HepG2 (cell line): ENCODE measurements around the gene SCUBE1. TPM values are rescaled to one million over a fixed set of nuclear protein-coding genes. Genes with fewer than 3 reads are reported as not detected.

Experiments
- IRX3 ChIP-seq: sonication (generic); formaldehyde crosslinking; IDR thresholded peaks from 2 replicates; pipeline ENCODE4 v1.8.1; 2023; ENCODE audit warnings: mild to moderate bottlenecking, low read depth, missing genetic modification reagents, borderline replicate concordance
- MIER2 ChIP-seq: IDR thresholded peaks from 2 replicates; pipeline ENCODE4 v1.6.1; 2016; ENCODE audit warnings: missing biosample characterization, missing genetic modification reagents
- NR2C2 ChIP-seq: sonication (generic); formaldehyde crosslinking; IDR thresholded peaks from 2 replicates; pipeline ENCODE4 v1.4.0; 2020; ENCODE audit warnings: missing genetic modification reagents, mild to moderate bottlenecking, moderate library complexity, borderline replicate concordance
- NRL ChIP-seq: sonication (generic); formaldehyde crosslinking; IDR thresholded peaks from 2 replicates; pipeline ENCODE4 v1.5.0; 2020; ENCODE audit warnings: missing genetic modification reagents, mild to moderate bottlenecking, moderate library complexity, borderline replicate concordance
- polyA plus RNA-seq, 8 experiments: library from polyadenylated mRNA; depleted of rRNA in 3 of 8; stranded (reverse) in 7 of 8; unstranded in 1 of 8; fragments of >200 nt; fragmentation: Illumina TruSeq in 4 of 8; extraction: Trizol in 4 of 8; gene quantifications; 2 replicates each; pipeline versions ENCODE4 v1.2.1 to v1.2.3, GENCODE V29; 2011 to 2016; ENCODE audit warnings: low read depth in 4 of 8, missing spikeins in 1 of 8, mixed read lengths in 1 of 8; ENCODE audit not compliant: insufficient read depth in 1 of 8
- total RNA-seq, 5 experiments: library from RNA; depleted of rRNA; stranded (reverse); fragments of >200 nt; fragmentation: Illumina TruSeq; extraction: Trizol; gene quantifications; 2 replicates each; pipeline ENCODE4 v1.2.3, GENCODE V29; 2016; ENCODE audit warnings: low read depth in 1 of 5
- TF ChIP-seq, protein P1 (sequence below): sonication (generic); formaldehyde crosslinking; IDR thresholded peaks from 2 replicates; pipeline ENCODE4 v1.4.0; 2020; ENCODE audit warnings: mild to moderate bottlenecking, missing genetic modification reagents
- TF ChIP-seq, protein P2 (sequence below): sonication (generic); formaldehyde crosslinking; conservative IDR thresholded peaks from 2 replicates; pipeline ENCODE4 v1.8.0; 2022; ENCODE audit warnings: missing genetic modification reagents
- TF ChIP-seq, protein P3 (sequence below): sonication (generic); formaldehyde crosslinking; IDR thresholded peaks from 2 replicates; pipeline ENCODE4 v1.4.0; 2020; ENCODE audit warnings: missing genetic modification reagents
- TF ChIP-seq, protein P4 (sequence below): sonication (generic); formaldehyde crosslinking; IDR thresholded peaks from 2 replicates; pipeline ENCODE4 v1.5.1; 2020; ENCODE audit warnings: mild to moderate bottlenecking, missing genetic modification reagents, borderline replicate concordance

SCUBE1 gene
- total and polyA plus RNA-seq, 2 of the 13 experiments (the other 11 are each of a cell fraction or from before 2014, with no cell fraction given): under 0.01 to 0.05 TPM

DNA sequence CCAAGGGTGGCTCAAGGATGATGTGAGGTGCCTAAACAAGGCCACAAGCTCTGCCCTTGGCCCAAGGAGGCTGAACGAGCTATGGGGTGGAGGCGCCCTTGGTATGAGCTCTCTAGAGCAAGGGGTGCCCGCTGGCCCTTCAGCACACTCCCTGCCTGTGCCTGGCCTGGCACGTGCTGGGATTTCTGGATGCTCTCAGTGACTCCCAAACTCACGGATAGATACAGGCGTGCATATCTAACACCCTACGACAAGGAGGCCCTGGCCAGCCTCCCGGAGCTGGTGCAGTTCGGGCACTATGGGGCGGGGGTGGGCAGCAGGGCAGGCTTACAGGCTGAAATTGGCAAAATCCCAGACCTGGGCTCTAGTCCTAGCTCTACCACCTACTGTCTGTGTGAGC, 30.6 kb downstream of the SCUBE1 start (continued):
- TF ChIP-seq, protein P1, sequence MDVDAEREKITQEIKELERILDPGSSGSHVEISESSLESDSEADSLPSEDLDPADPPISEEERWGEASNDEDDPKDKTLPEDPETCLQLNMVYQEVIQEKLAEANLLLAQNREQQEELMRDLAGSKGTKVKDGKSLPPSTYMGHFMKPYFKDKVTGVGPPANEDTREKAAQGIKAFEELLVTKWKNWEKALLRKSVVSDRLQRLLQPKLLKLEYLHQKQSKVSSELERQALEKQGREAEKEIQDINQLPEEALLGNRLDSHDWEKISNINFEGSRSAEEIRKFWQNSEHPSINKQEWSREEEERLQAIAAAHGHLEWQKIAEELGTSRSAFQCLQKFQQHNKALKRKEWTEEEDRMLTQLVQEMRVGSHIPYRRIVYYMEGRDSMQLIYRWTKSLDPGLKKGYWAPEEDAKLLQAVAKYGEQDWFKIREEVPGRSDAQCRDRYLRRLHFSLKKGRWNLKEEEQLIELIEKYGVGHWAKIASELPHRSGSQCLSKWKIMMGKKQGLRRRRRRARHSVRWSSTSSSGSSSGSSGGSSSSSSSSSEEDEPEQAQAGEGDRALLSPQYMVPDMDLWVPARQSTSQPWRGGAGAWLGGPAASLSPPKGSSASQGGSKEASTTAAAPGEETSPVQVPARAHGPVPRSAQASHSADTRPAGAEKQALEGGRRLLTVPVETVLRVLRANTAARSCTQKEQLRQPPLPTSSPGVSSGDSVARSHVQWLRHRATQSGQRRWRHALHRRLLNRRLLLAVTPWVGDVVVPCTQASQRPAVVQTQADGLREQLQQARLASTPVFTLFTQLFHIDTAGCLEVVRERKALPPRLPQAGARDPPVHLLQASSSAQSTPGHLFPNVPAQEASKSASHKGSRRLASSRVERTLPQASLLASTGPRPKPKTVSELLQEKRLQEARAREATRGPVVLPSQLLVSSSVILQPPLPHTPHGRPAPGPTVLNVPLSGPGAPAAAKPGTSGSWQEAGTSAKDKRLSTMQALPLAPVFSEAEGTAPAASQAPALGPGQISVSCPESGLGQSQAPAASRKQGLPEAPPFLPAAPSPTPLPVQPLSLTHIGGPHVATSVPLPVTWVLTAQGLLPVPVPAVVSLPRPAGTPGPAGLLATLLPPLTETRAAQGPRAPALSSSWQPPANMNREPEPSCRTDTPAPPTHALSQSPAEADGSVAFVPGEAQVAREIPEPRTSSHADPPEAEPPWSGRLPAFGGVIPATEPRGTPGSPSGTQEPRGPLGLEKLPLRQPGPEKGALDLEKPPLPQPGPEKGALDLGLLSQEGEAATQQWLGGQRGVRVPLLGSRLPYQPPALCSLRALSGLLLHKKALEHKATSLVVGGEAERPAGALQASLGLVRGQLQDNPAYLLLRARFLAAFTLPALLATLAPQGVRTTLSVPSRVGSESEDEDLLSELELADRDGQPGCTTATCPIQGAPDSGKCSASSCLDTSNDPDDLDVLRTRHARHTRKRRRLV (CRISPR knock-in tag): no peak
- TF ChIP-seq, protein P2, sequence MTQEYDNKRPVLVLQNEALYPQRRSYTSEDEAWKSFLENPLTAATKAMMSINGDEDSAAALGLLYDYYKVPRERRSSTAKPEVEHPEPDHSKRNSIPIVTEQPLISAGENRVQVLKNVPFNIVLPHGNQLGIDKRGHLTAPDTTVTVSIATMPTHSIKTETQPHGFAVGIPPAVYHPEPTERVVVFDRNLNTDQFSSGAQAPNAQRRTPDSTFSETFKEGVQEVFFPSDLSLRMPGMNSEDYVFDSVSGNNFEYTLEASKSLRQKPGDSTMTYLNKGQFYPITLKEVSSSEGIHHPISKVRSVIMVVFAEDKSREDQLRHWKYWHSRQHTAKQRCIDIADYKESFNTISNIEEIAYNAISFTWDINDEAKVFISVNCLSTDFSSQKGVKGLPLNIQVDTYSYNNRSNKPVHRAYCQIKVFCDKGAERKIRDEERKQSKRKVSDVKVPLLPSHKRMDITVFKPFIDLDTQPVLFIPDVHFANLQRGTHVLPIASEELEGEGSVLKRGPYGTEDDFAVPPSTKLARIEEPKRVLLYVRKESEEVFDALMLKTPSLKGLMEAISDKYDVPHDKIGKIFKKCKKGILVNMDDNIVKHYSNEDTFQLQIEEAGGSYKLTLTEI: no peak
- TF ChIP-seq NRL (CRISPR knock-in tag) (no peak), NR2C2 (no peak), MIER2 (no peak), IRX3 (CRISPR knock-in tag) (no peak)
- TF ChIP-seq, protein P3, sequence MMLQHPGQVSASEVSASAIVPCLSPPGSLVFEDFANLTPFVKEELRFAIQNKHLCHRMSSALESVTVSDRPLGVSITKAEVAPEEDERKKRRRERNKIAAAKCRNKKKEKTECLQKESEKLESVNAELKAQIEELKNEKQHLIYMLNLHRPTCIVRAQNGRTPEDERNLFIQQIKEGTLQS (CRISPR knock-in tag): no peak
- TF ChIP-seq, protein P4, sequence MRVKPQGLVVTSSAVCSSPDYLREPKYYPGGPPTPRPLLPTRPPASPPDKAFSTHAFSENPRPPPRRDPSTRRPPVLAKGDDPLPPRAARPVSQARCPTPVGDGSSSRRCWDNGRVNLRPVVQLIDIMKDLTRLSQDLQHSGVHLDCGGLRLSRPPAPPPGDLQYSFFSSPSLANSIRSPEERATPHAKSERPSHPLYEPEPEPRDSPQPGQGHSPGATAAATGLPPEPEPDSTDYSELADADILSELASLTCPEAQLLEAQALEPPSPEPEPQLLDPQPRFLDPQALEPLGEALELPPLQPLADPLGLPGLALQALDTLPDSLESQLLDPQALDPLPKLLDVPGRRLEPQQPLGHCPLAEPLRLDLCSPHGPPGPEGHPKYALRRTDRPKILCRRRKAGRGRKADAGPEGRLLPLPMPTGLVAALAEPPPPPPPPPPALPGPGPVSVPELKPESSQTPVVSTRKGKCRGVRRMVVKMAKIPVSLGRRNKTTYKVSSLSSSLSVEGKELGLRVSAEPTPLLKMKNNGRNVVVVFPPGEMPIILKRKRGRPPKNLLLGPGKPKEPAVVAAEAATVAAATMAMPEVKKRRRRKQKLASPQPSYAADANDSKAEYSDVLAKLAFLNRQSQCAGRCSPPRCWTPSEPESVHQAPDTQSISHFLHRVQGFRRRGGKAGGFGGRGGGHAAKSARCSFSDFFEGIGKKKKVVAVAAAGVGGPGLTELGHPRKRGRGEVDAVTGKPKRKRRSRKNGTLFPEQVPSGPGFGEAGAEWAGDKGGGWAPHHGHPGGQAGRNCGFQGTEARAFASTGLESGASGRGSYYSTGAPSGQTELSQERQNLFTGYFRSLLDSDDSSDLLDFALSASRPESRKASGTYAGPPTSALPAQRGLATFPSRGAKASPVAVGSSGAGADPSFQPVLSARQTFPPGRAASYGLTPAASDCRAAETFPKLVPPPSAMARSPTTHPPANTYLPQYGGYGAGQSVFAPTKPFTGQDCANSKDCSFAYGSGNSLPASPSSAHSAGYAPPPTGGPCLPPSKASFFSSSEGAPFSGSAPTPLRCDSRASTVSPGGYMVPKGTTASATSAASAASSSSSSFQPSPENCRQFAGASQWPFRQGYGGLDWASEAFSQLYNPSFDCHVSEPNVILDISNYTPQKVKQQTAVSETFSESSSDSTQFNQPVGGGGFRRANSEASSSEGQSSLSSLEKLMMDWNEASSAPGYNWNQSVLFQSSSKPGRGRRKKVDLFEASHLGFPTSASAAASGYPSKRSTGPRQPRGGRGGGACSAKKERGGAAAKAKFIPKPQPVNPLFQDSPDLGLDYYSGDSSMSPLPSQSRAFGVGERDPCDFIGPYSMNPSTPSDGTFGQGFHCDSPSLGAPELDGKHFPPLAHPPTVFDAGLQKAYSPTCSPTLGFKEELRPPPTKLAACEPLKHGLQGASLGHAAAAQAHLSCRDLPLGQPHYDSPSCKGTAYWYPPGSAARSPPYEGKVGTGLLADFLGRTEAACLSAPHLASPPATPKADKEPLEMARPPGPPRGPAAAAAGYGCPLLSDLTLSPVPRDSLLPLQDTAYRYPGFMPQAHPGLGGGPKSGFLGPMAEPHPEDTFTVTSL: no peak
